ENCODE results near the gene ACBD7. TPM values are rescaled to one million over a fixed set of nuclear protein-coding genes. Genes with fewer than 3 reads are reported as not detected.

ACBD7 gene
- total and polyA plus RNA-seq, 9 of the 15 experiments (the other 6 are each of a cell fraction or from before 2014, with no cell fraction given) = 0.21 to 3.2 (median 0.84) TPM

- POLR2A ChIA-PET = interaction anchor here (0.8 kb wide), 1 partner anchor 10 kb away, joined by 3 read pairs; no protein-coding TSS in a partner anchor
- no peaks in the 10 kb centered on the region for H3K9me1 ChIP-seq (ENCODE audit: control insufficient read depth, insufficient read depth, low read length)
- no peak overlapping the region for H3K9ac ChIP-seq (ENCODE audit: insufficient read depth in 1 of 2, low read depth in 2 of 2, low read length in 2 of 2)
- no peaks in the 10 kb centered on the region for H3K79me2 ChIP-seq (ENCODE audit: control insufficient read depth, insufficient read depth, low read length)
- FAIRE-seq = no peak
- intact Hi-C loops (cut with micrococcal nuclease) = no loop called here
- H4K20me1 ChIP-seq (replicated peaks; ENCODE audit: control insufficient read depth, insufficient read depth, low read length) = no peaks in the 10 kb centered on the region
- no peak overlapping the region for H3K4me2 ChIP-seq (ENCODE audit: insufficient read depth, low read length)
- no peak overlapping the region for H3K4me3 ChIP-seq
- no peak overlapping the region for H2AFZ ChIP-seq (ENCODE audit: low read depth, low read length)
- no peaks in the 10 kb centered on the region for H3K27me3 ChIP-seq (ENCODE audit: control insufficient read depth in 2 of 2, insufficient read depth in 2 of 2, low read length in 2 of 2)
- no peak for TF ChIP-seq ELF2 (CRISPR knock-in tag; IDR thresholded peaks at IDR 0.05)
- 0 out of 2 replicates have a peak, but pooled peaks have one; percentile 40 for TF ChIP-seq SPI1 (IDR thresholded peaks at IDR 0.05; ENCODE audit: borderline replicate concordance, low read depth, low read length)
- 35% methylated on average over 3 of the region's 3 CpGs for WGBS (ENCODE audit: insufficient coverage, low coverage, missing lambda C conversion rate)
- in situ Hi-C loops (cut with MboI) = no loop called here
- H3K4me1 ChIP-seq (replicated peaks in 1 of 2; ENCODE audit: control insufficient read depth in 2 of 2, insufficient read depth in 2 of 2, low read length in 2 of 2) = no peaks in the 10 kb centered on the region
- DNase-seq (ENCODE audit: extremely low read depth in 1 of 4, low spot score in 3 of 4) = no peak
- H3K36me3 ChIP-seq (ENCODE audit: control insufficient read depth, insufficient read depth, low read length) = peaks cover 17% of the 10 kb centered on the region; the same call in 2 of the 3 replicates
- no peak overlapping the region for H3K27ac ChIP-seq (ENCODE audit: extremely low read depth, low read depth, low read length)
- ATAC-seq = no peak
- BruUV-seq (replicated peaks) = no TSS peak
- no peaks in the 10 kb centered on the region for H3K9me3 ChIP-seq (replicated peaks; ENCODE audit: control insufficient read depth, insufficient read depth, low read depth, low read length)
- CTCF ChIA-PET (ENCODE audit: low intra/inter-chr PET ratio) = no interaction called here
These were observed 35.2 kb upstream of the ACBD7 start for GRCh38 chr10:15123749-15124184.

- DNase-seq (ENCODE audit: extremely low read depth in 1 of 4, low spot score in 3 of 4) (no peak), ATAC-seq (no peak), FAIRE-seq (no peak)
- H3K9ac ChIP-seq (ENCODE audit: insufficient read depth in 1 of 2, low read depth in 2 of 2, low read length in 2 of 2) = no peak overlapping the region
- H3K4me1 ChIP-seq (replicated peaks in 1 of 2; ENCODE audit: control insufficient read depth in 2 of 2, insufficient read depth in 2 of 2, low read length in 2 of 2) = no peaks in the 10 kb centered on the region
- no peak overlapping the region for H3K4me3 ChIP-seq
- no TSS peak for BruUV-seq (replicated peaks)
- in situ Hi-C loops (cut with MboI) (no loop called here), intact Hi-C loops (cut with micrococcal nuclease) (no loop called here)
- ChIA-PET CTCF (ENCODE audit: low intra/inter-chr PET ratio) (no interaction called here), POLR2A (interaction anchor here (0.6 to 1.2 kb wide), 4 partner anchors 12 to 233 kb away, joined by 3 to 6 read pairs (median 4); no protein-coding TSS in a partner anchor)
- no peak overlapping the region for H3K27ac ChIP-seq (ENCODE audit: extremely low read depth, low read depth, low read length)
- no peaks in the 10 kb centered on the region for H3K9me1 ChIP-seq (ENCODE audit: control insufficient read depth, insufficient read depth, low read length)
- no peaks in the 10 kb centered on the region for H3K27me3 ChIP-seq (ENCODE audit: control insufficient read depth in 2 of 2, insufficient read depth in 2 of 2, low read length in 2 of 2)
- 68% methylated on average over 9 of the region's 9 CpGs for WGBS (ENCODE audit: insufficient coverage, low coverage, missing lambda C conversion rate)
- H3K36me3 ChIP-seq (ENCODE audit: control insufficient read depth, insufficient read depth, low read length) = peaks cover 16% of the 10 kb centered on the region; the same call in 2 of the 3 replicates
- H3K9me3 ChIP-seq (replicated peaks; ENCODE audit: control insufficient read depth, insufficient read depth, low read depth, low read length) = no peaks in the 10 kb centered on the region
- TF ChIP-seq ZNF280A (IDR thresholded peaks at IDR 0.05; ENCODE audit: low read depth, partially characterized antibody) (no peak), MIER1 (IDR thresholded peaks at IDR 0.05; ENCODE audit: low read depth) (no peak), PKNOX1 (IDR thresholded peaks at IDR 0.05) (no peak), FUS (optimal IDR thresholded peaks at IDR 0.05; ENCODE audit: low read depth, low read length) (no peak), FOXA3 (CRISPR knock-in tag; conservative IDR thresholded peaks at IDR 0.05 in 1 of 2, IDR thresholded peaks at IDR 0.05 in 1 of 2) (no peak), HNRNPK (IDR thresholded peaks at IDR 0.05; ENCODE audit: low read depth, low read length, poor library complexity, severe bottlenecking) (no peak)
- no peak overlapping the region for H2AFZ ChIP-seq (ENCODE audit: low read depth, low read length)
- no peak overlapping the region for H3K4me2 ChIP-seq (ENCODE audit: insufficient read depth, low read length)
- H3K79me2 ChIP-seq (ENCODE audit: control insufficient read depth, insufficient read depth, low read length) = no peaks in the 10 kb centered on the region
- H4K20me1 ChIP-seq (replicated peaks; ENCODE audit: control insufficient read depth, insufficient read depth, low read length) = no peaks in the 10 kb centered on the region
These were observed 34.0 kb upstream of the ACBD7 start for GRCh38 chr10:15122477-15123030.
